ENCODE results near the gene WNT11. TPM values are rescaled to one million over a fixed set of nuclear protein-coding genes. Genes with fewer than 3 reads are reported as not detected.
A peak's percentile ranks its signal among the peaks of the same experiment; 100 is the strongest.

Gene WNT11
- polyA plus RNA-seq, 1 of the 3 experiments (the other 2 are of a cell fraction), result 0.43 TPM

DNA sequence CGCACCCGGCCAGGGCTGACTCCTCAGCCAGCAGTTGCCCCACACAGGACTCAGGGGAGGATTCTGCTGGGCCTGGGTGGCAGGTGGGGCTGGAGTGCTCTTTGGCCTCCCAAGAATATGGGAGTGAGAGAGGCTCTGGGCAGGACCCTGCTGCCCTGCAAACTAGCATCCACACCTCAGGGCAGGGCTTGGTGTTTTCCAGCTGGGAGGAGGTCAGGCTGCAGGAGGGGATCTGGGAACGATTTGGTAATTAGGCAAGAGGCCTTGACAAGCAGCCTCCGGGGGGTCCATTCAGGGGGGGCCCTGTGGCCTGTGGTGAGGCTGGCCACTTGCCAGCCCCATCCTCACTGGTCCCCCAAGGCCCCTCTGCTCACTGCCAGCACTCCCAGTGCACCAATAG lies 35.8 kb downstream of the WNT11 start (continued):
- TF ChIP-seq, protein P1, sequence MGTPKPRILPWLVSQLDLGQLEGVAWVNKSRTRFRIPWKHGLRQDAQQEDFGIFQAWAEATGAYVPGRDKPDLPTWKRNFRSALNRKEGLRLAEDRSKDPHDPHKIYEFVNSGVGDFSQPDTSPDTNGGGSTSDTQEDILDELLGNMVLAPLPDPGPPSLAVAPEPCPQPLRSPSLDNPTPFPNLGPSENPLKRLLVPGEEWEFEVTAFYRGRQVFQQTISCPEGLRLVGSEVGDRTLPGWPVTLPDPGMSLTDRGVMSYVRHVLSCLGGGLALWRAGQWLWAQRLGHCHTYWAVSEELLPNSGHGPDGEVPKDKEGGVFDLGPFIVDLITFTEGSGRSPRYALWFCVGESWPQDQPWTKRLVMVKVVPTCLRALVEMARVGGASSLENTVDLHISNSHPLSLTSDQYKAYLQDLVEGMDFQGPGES (IDR thresholded peaks at IDR 0.05; ENCODE audit: low read depth, low read length), result no peak
- no peak for TF ChIP-seq SIN3A (IDR thresholded peaks at IDR 0.05; ENCODE audit: borderline replicate concordance, low read depth, low read length)
- TF ChIP-seq TCF12 (IDR thresholded peaks at IDR 0.05), result no peak

DNA sequence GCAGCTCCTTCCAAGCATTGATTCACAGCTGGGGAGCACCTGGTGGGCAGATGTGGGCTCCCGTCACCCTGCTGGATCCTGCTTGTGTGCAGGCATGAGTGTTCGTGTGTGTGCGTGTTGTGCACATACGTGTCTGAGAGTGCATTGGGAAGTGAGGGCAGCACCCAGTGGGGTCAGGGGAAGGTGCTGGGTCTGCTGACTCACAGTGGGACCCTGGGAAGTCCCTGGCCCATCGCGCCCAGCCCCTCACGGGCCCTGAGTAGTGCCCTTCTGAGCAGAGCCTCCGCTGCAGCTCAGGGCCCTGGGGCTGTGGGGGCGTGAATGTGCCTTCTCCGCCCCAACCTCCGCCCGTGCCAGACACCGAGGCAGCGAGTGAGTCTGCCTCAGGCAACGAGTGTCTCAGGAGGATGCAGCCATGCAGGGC lies 36.8 kb downstream of the WNT11 start:
- CTCF ChIA-PET, result interaction anchor here (1.0 to 1.7 kb wide), 2 partner anchors 11 to 273 kb away, joined by 3 to 4 read pairs; no protein-coding TSS in a partner anchor
- Histone ChIP-seq H3F3A (replicated peaks; ENCODE audit: insufficient read depth) (no peaks in the 10 kb centered on the region), H4K20me1 (ENCODE audit: insufficient read depth) (no peaks in the 10 kb centered on the region), H2AFZ (ENCODE audit: low read depth) (no peak overlapping the region), H3K9me3 (no peaks in the 10 kb centered on the region), H3K4me1 (ENCODE audit: control insufficient read depth in 1 of 2, insufficient read depth in 2 of 2, low read depth in 1 of 2, low read length in 1 of 2) (peaks cover 0 to 18% of the 10 kb centered on the region in 2 experiments; a peak in 1 of 4 replicates), H3K9me2 (no peaks in the 10 kb centered on the region), H3K36me3 (replicated peaks in 1 of 2; ENCODE audit: control insufficient read depth in 1 of 2, insufficient read depth in 2 of 2, low read length in 1 of 2) (no peaks in the 10 kb centered on the region), H3K4me2 (no peak overlapping the region), H3K27me3 (ENCODE audit: insufficient read depth) (no peaks in the 10 kb centered on the region), H3K27ac (ENCODE audit: low read depth in 2 of 2, low read length in 1 of 2) (no peak overlapping the region), H3K79me2 (ENCODE audit: insufficient read depth) (no peaks in the 10 kb centered on the region), H3K9ac (no peak overlapping the region), H3K4me3 (ENCODE audit: low read depth in 2 of 2, low read length in 1 of 2) (no peak overlapping the region)
- peak; percentile 65 for DNase-seq
- POLR2A ChIA-PET, result no interaction called here
- no peak for TF ChIP-seq TAF1 (IDR thresholded peaks at IDR 0.05; ENCODE audit: borderline replicate concordance, low read depth, low read length)
- TF ChIP-seq FOXJ3 (CRISPR knock-in tag; IDR thresholded peaks at IDR 0.05), result no peak
- TF ChIP-seq, protein P2, sequence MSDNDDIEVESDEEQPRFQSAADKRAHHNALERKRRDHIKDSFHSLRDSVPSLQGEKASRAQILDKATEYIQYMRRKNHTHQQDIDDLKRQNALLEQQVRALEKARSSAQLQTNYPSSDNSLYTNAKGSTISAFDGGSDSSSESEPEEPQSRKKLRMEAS (IDR thresholded peaks at IDR 0.05; ENCODE audit: low read depth), result no peak
- TF ChIP-seq, protein P3, sequence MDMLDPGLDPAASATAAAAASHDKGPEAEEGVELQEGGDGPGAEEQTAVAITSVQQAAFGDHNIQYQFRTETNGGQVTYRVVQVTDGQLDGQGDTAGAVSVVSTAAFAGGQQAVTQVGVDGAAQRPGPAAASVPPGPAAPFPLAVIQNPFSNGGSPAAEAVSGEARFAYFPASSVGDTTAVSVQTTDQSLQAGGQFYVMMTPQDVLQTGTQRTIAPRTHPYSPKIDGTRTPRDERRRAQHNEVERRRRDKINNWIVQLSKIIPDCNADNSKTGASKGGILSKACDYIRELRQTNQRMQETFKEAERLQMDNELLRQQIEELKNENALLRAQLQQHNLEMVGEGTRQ (IDR thresholded peaks at IDR 0.05; ENCODE audit: borderline replicate concordance, low read depth, low read length), result no peak
- TF ChIP-seq NFIC (IDR thresholded peaks at IDR 0.05; ENCODE audit: borderline replicate concordance), result no peak
- TF ChIP-seq RCOR1 (IDR thresholded peaks at IDR 0.05; ENCODE audit: low read length), result no peak
- TF ChIP-seq SIN3A (IDR thresholded peaks at IDR 0.05; ENCODE audit: borderline replicate concordance, low read depth, low read length), result no peak
- no peak for TF ChIP-seq EZH2phosphoT487 (IDR thresholded peaks at IDR 0.05; ENCODE audit: borderline replicate concordance, low read depth)
- TF ChIP-seq FOSL2 (IDR thresholded peaks at IDR 0.05; ENCODE audit: borderline replicate concordance, low read depth), result no peak
- no peak for TF ChIP-seq EP300 (IDR thresholded peaks at IDR 0.05; ENCODE audit: borderline replicate concordance in 1 of 2, low read depth in 1 of 2, low read length in 1 of 2)
- no peak for TF ChIP-seq GABPA (IDR thresholded peaks at IDR 0.05; ENCODE audit: low read depth)
- TF ChIP-seq SMC3 (IDR thresholded peaks at IDR 0.05; ENCODE audit: low read depth, low read length), result no peak
- TF ChIP-seq, protein P4, sequence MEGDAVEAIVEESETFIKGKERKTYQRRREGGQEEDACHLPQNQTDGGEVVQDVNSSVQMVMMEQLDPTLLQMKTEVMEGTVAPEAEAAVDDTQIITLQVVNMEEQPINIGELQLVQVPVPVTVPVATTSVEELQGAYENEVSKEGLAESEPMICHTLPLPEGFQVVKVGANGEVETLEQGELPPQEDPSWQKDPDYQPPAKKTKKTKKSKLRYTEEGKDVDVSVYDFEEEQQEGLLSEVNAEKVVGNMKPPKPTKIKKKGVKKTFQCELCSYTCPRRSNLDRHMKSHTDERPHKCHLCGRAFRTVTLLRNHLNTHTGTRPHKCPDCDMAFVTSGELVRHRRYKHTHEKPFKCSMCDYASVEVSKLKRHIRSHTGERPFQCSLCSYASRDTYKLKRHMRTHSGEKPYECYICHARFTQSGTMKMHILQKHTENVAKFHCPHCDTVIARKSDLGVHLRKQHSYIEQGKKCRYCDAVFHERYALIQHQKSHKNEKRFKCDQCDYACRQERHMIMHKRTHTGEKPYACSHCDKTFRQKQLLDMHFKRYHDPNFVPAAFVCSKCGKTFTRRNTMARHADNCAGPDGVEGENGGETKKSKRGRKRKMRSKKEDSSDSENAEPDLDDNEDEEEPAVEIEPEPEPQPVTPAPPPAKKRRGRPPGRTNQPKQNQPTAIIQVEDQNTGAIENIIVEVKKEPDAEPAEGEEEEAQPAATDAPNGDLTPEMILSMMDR (IDR thresholded peaks at IDR 0.05), result no peak
- TF ChIP-seq, protein P5, sequence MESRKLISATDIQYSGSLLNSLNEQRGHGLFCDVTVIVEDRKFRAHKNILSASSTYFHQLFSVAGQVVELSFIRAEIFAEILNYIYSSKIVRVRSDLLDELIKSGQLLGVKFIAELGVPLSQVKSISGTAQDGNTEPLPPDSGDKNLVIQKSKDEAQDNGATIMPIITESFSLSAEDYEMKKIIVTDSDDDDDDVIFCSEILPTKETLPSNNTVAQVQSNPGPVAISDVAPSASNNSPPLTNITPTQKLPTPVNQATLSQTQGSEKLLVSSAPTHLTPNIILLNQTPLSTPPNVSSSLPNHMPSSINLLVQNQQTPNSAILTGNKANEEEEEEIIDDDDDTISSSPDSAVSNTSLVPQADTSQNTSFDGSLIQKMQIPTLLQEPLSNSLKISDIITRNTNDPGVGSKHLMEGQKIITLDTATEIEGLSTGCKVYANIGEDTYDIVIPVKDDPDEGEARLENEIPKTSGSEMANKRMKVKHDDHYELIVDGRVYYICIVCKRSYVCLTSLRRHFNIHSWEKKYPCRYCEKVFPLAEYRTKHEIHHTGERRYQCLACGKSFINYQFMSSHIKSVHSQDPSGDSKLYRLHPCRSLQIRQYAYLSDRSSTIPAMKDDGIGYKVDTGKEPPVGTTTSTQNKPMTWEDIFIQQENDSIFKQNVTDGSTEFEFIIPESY (IDR thresholded peaks at IDR 0.05; ENCODE audit: borderline replicate concordance, low read depth), result no peak
- no peak for TF ChIP-seq MXI1 (IDR thresholded peaks at IDR 0.05; ENCODE audit: low read depth, low read length)
- no peak for TF ChIP-seq CHD2 (IDR thresholded peaks at IDR 0.05; ENCODE audit: low read length, partially characterized antibody)
- TF ChIP-seq, protein P6, sequence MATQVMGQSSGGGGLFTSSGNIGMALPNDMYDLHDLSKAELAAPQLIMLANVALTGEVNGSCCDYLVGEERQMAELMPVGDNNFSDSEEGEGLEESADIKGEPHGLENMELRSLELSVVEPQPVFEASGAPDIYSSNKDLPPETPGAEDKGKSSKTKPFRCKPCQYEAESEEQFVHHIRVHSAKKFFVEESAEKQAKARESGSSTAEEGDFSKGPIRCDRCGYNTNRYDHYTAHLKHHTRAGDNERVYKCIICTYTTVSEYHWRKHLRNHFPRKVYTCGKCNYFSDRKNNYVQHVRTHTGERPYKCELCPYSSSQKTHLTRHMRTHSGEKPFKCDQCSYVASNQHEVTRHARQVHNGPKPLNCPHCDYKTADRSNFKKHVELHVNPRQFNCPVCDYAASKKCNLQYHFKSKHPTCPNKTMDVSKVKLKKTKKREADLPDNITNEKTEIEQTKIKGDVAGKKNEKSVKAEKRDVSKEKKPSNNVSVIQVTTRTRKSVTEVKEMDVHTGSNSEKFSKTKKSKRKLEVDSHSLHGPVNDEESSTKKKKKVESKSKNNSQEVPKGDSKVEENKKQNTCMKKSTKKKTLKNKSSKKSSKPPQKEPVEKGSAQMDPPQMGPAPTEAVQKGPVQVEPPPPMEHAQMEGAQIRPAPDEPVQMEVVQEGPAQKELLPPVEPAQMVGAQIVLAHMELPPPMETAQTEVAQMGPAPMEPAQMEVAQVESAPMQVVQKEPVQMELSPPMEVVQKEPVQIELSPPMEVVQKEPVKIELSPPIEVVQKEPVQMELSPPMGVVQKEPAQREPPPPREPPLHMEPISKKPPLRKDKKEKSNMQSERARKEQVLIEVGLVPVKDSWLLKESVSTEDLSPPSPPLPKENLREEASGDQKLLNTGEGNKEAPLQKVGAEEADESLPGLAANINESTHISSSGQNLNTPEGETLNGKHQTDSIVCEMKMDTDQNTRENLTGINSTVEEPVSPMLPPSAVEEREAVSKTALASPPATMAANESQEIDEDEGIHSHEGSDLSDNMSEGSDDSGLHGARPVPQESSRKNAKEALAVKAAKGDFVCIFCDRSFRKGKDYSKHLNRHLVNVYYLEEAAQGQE (IDR thresholded peaks at IDR 0.05; ENCODE audit: low read depth, low read length), result no peak
- TF ChIP-seq TEAD4 (IDR thresholded peaks at IDR 0.05; ENCODE audit: borderline replicate concordance, insufficient read depth), result no peak
- WGBS (ENCODE audit: low lambda C conversion rate), result 76% methylated on average over 7 of the region's 15 CpGs
